Gastroesophageal sphincter (tissue), 4 donors: ENCODE data around the gene UCP1. TPM values are rescaled to one million over a fixed set of nuclear protein-coding genes. Genes with fewer than 3 reads are reported as not detected.
A peak's percentile ranks its signal among the peaks of the same experiment; 100 is the strongest.

ENCODE experiments used
- ATAC-seq: fragments of 150-250 bp; one replicate; pipeline ENCODE4 v1.9.1; 2016; ENCODE audit warnings: mild to moderate bottlenecking, moderate library complexity
- H3K27ac ChIP-seq, 4 donors: fragments of 200-600 bp; sonication (generic) in 3 of 4; 1 replicate in 3 of 4; 2 replicates in 1 of 4; pipeline ENCODE4 v1.5.1; 2016 to 2019
- H3K27me3 ChIP-seq: fragments of 200-600 bp; sonication (generic); one replicate; pipeline ENCODE4 v1.5.1; 2019
- H3K36me3 ChIP-seq, 2 donors: fragments of 200-600 bp; sonication (generic); one replicate each; pipeline ENCODE4 v1.5.1; 2019; ENCODE audit warnings: control low read depth in 1 of 2
- H3K4me1 ChIP-seq, 3 donors: fragments of 200-600 bp; sonication (generic); 1 replicate in 2 of 3; 2 replicates in 1 of 3; pipeline ENCODE4 v1.5.1; 2016 to 2019; ENCODE audit warnings: control low read depth in 2 of 3
- H3K4me3 ChIP-seq, 2 donors: fragments of 200-600 bp; sonication (generic); one replicate each; pipeline ENCODE4 v1.5.1; 2019; ENCODE audit warnings: mild to moderate bottlenecking in 1 of 2, moderate library complexity in 1 of 2
- H3K9me3 ChIP-seq, 3 donors: fragments of 200-600 bp; sonication (generic); one replicate each; pipeline ENCODE4 v1.5.1; 2017 to 2019; ENCODE audit warnings: control low read depth in 2 of 3
- EP300 ChIP-seq: sonication (generic); formaldehyde crosslinking; IDR thresholded peaks from one replicate; pipeline ENCODE4 v1.6.1; 2017; ENCODE audit warnings: antibody characterized with exemption, mild to moderate bottlenecking
- POLR2A ChIP-seq, 2 donors: fragments of 450-650 bp; IDR thresholded peaks; one replicate each; pipeline ENCODE4 v1.6.1; 2017; ENCODE audit warnings: antibody characterized with exemption in 2 of 2, mild to moderate bottlenecking in 2 of 2, moderate library complexity in 1 of 2
- POLR2AphosphoS5 ChIP-seq: sonication (generic); formaldehyde crosslinking; IDR thresholded peaks from one replicate; pipeline ENCODE4 v1.6.1; 2017; ENCODE audit warnings: antibody characterized with exemption
- WGBS, 2 donors: methylation state at CpG; one replicate each; pipeline ENCODE4 v1.1.5; 2018; ENCODE audit warnings: low coverage in 1 of 2; 5-methylcytosine and 5-hydroxymethylcytosine counted together
- total RNA-seq, 4 donors: library from RNA; depleted of rRNA; stranded (reverse); fragments of >200 nt; gene quantifications; one replicate each; pipeline ENCODE4 v1.1.0, GENCODE V29; 2016
- TF ChIP-seq, protein P1 (sequence below), 4 experiments: fragments of 200-600 bp in 2 of 4; fragments of 450-650 bp in 2 of 4; sonication (generic) in 1 of 4; IDR thresholded peaks; one replicate each; pipeline ENCODE4 v1.5.1; 2017 to 2019; ENCODE audit warnings: antibody characterized with exemption in 4 of 4, mild to moderate bottlenecking in 2 of 4, moderate library complexity in 2 of 4

UCP1 gene
- total RNA-seq, 4 donors from 2014 or later: not detected

DNA sequence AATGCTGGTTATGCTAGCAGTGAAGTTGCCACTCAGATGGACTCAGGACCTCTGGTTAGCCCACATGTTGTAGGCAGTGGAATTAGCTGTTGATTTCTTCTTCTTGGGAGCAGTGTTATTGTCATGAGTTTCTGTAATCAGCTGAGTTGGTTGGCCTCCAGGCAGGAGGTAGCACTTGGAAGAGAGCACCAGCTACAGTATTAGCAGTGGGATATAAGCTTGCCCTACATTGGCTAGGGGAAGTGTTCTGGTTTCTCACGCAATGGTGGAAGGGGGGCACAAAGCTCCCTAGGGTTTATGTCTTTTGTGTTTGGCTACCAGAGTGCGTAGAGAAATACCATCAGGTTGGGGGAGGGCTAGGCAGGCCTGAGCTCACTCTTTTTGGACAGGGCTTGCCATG lies 34.0 kb upstream of the UCP1 start:
- no peaks in the 10 kb centered on the region for H3K9me3 ChIP-seq
- ATAC-seq: no peak
- H3K27ac ChIP-seq: no peak overlapping the region
- WGBS, 2 donors: 80 to 90% methylated on average over 1 to 2 of the region's 2 CpGs
- H3K36me3 ChIP-seq: no peaks in the 10 kb centered on the region
- no peaks in the 10 kb centered on the region for H3K4me1 ChIP-seq
- TF ChIP-seq POLR2AphosphoS5: no peak
- TF ChIP-seq EP300: no peak
- TF ChIP-seq POLR2A (IDR thresholded peaks at IDR 0.05): no peak
- TF ChIP-seq, protein P1, sequence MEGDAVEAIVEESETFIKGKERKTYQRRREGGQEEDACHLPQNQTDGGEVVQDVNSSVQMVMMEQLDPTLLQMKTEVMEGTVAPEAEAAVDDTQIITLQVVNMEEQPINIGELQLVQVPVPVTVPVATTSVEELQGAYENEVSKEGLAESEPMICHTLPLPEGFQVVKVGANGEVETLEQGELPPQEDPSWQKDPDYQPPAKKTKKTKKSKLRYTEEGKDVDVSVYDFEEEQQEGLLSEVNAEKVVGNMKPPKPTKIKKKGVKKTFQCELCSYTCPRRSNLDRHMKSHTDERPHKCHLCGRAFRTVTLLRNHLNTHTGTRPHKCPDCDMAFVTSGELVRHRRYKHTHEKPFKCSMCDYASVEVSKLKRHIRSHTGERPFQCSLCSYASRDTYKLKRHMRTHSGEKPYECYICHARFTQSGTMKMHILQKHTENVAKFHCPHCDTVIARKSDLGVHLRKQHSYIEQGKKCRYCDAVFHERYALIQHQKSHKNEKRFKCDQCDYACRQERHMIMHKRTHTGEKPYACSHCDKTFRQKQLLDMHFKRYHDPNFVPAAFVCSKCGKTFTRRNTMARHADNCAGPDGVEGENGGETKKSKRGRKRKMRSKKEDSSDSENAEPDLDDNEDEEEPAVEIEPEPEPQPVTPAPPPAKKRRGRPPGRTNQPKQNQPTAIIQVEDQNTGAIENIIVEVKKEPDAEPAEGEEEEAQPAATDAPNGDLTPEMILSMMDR (IDR thresholded peaks at IDR 0.05): no peak
- no peak overlapping the region for H3K4me3 ChIP-seq
- H3K27me3 ChIP-seq: peaks cover 5% of the 10 kb centered on the region

DNA sequence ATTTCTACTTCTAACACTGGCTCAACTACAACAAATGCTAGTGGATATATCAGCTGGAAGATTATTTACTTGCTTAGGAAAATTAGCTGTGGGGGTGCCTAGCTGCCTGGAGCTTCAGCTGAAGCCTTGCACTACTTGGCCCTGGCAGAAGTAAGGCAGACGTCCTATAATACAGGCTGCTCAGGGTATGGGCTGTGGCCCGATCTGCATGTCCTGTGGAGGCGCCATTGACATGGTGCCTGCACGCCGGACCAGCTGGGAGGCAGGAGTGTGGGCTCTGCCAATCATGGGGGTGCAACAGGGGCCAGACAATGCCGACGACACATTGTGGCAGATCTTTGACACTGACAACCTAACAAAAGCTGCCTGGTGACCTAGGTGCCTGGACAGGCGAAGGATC lies 31.6 kb upstream of the UCP1 start:
- Histone ChIP-seq H3K27me3 (peaks cover 5% of the 10 kb centered on the region), H3K27ac (no peak overlapping the region), H3K36me3 (no peaks in the 10 kb centered on the region), H3K4me1 (no peaks in the 10 kb centered on the region), H3K4me3 (no peak overlapping the region), H3K9me3 (no peaks in the 10 kb centered on the region)
- TF ChIP-seq, protein P1 (IDR thresholded peaks at IDR 0.05): no peak
- TF ChIP-seq EP300 (no peak), POLR2A (IDR thresholded peaks at IDR 0.05) (no peak), POLR2AphosphoS5 (no peak)
- ATAC-seq: no peak
- WGBS, 2 donors: 94% methylated on average over 3 of the region's 8 CpGs; no CpG with 5 or more reads in 1 of the 2 donors

DNA sequence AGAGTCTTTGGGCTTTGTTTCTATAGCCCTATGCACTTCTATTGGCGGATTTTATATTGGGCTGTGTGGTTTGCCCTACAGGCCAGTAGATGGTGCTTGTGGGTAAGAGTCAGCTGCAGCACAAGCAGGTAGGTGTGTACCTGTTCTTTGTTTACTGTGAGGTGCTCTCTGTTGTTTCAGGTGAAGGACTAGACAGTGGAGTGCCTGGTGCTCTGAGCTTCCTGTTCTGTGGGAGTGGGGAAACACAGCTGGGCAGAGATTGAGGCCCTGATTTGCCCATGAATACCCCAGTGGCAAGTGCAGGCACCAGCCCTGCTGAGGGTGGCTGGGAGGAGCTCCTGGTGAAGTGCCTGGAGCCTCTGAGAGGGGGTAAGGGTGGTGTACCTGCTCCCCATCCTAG lies 26.3 kb upstream of the UCP1 start:
- no peak overlapping the region for H3K27ac ChIP-seq
- no peaks in the 10 kb centered on the region for H3K9me3 ChIP-seq
- peaks cover 5% of the 10 kb centered on the region for H3K27me3 ChIP-seq
- no peaks in the 10 kb centered on the region for H3K36me3 ChIP-seq
- no CpG with 5 or more reads among the region's 1 CpG for WGBS, 2 donors
- ATAC-seq: no peak
- no peaks in the 10 kb centered on the region for H3K4me1 ChIP-seq
- TF ChIP-seq POLR2AphosphoS5: no peak
- TF ChIP-seq, protein P1 (IDR thresholded peaks at IDR 0.05): peak in 2 of 4 experiments; percentile 20 to 23
- no peak overlapping the region for H3K4me3 ChIP-seq

DNA sequence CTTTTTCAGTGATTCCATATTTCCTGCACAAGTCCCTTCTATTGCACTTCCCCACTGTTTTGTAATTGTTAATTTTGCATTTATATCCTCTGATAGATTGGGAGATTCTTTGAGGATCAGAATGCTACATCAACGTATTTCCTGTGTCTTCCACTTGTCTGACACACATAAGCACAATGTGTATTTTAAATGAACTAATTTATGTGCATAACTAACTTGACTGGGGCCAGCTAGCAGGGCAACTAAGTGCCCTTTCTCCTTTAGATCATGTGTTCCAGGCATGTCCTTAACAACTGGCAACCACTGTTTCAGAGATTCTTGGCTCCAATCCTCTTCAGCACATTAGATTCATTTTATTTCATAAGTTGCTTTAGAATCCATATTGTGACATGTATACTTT lies 15.7 kb upstream of the UCP1 start:
- TF ChIP-seq POLR2AphosphoS5 (no peak), POLR2A (IDR thresholded peaks at IDR 0.05) (no peak), EP300 (no peak)
- TF ChIP-seq, protein P1 (IDR thresholded peaks at IDR 0.05): no peak
- H3K27ac ChIP-seq: no peak overlapping the region
- H3K4me1 ChIP-seq: peaks cover 0 to 2% (median 0%) of the 10 kb centered on the region in 3 donors
- H3K9me3 ChIP-seq: no peaks in the 10 kb centered on the region
- no peak for ATAC-seq
- 21 to 83% methylated on average over 1 of the region's 1 CpG for WGBS, 2 donors
- H3K36me3 ChIP-seq: no peaks in the 10 kb centered on the region
- no peak overlapping the region for H3K4me3 ChIP-seq
- peaks cover 17% of the 10 kb centered on the region for H3K27me3 ChIP-seq

DNA sequence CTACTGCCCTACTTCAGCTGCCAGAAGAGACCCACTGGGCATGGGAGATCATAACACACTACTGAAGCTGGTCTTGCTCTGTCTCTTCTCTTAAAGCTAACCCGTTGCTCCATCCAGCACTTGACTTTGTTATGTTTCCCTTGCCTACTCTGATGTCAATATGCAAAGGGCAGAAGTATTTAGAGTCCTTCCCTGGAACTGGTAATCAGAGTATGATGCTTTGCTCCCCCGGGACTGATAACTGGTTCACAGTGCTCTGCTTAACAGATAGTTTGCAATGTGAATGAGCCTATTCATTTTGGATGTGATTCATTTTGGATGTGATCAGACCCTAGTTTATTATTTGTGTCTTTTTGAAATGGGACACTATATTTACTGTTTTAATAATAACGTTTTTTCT lies 12.3 kb upstream of the UCP1 start:
- no peak for ATAC-seq
- no peak overlapping the region for H3K4me3 ChIP-seq
- no peaks in the 10 kb centered on the region for H3K36me3 ChIP-seq
- H3K27me3 ChIP-seq: peaks cover 50% of the 10 kb centered on the region
- H3K4me1 ChIP-seq: peaks cover 0 to 6% (median 0%) of the 10 kb centered on the region in 3 donors
- no peaks in the 10 kb centered on the region for H3K9me3 ChIP-seq
- H3K27ac ChIP-seq: no peak overlapping the region
- TF ChIP-seq, protein P1 (IDR thresholded peaks at IDR 0.05): no peak
- TF ChIP-seq EP300: no peak
- TF ChIP-seq POLR2A (IDR thresholded peaks at IDR 0.05): no peak
- TF ChIP-seq POLR2AphosphoS5: no peak
- WGBS, 2 donors: 42 to 87% methylated on average over 2 to 3 of the region's 3 CpGs
